ENCODE data around the gene MRAS.

MRAS gene

DNA sequence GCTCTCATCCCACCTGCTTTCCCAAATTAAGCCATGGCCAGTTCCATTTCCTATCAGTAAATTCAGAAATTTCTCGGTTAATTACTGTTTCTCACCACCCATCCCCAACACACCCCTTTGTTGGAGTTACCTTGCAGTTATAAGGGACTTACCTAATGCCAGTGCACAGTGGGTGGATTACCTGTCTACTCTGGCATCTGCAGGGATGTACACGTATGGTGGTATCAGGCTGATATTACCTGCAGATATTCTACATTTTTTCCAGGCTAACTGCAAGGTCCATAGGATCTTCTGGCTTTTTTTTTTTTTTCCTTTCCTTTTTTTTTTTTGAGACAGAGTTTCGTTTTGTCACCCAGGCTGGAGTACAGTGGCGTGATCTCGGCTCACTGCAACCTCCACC lies 7.9 kb upstream of the MRAS start:
- no peak for DNase-seq (ENCODE audit: low read depth in 2 of 2)

- DNase-seq (ENCODE audit: low read depth in 2 of 2), result no peak
These were observed 3.6 kb upstream of the MRAS start for GRCh38 chr3:138344754-138345153.

GRCh38 chr3:138348754-138349739 lies 668 bp downstream of the MRAS start:
- DNase-seq (ENCODE audit: low read depth in 2 of 2), result no peak

GRCh38 chr3:138349926-138350665 lies 1.7 kb downstream of the MRAS start:
- DNase-seq (ENCODE audit: low read depth in 2 of 2), result no peak

DNA sequence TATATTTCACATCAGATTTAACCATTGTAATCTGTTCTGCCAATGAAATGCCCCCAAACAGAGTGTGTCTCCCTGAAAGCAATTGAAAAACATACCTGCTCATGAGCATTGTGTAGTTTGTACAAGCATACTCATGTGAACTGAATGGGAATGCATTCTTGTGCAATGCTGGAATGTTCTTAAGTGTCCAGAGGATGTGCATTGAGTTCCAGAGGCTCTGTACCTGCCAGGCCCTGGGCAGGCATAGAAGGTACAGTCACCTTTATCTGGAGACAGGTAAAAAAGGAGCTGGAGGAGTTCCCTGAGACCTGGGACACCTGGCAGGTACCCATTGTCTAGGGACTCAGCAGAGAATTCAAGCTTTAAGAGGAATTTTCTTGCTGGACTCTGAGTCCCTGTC lies 2.8 kb downstream of the MRAS start:
- no peak for DNase-seq (ENCODE audit: low read depth in 2 of 2)

- no peak for DNase-seq (ENCODE audit: low read depth in 2 of 2)
These were observed 3.7 kb downstream of the MRAS start for GRCh38 chr3:138351916-138352550.

DNA sequence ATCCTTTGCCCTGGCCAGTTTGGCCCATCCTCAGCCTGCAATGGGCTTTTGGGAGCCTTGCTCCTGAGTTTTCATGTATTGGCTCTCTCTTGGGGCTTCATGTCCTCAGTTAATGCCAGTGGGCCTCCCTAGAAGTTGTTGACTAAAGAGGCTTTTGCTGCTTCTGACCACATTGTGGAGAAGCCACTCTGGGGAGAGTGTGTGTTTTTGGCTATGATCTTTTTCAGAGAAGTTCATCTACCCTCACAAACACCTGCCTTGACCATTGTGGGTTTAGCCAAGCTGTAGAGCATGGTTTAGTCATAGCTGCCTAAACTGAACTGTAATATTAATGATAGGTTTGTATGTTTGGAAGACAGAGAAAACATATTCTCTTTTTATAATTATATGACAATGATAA lies 6.0 kb downstream of the MRAS start:
- DNase-seq (ENCODE audit: low read depth in 2 of 2), result no peak

GRCh38 chr3:138355071-138355470 lies 6.7 kb downstream of the MRAS start:
- no peak for DNase-seq (ENCODE audit: low read depth in 2 of 2)

DNA sequence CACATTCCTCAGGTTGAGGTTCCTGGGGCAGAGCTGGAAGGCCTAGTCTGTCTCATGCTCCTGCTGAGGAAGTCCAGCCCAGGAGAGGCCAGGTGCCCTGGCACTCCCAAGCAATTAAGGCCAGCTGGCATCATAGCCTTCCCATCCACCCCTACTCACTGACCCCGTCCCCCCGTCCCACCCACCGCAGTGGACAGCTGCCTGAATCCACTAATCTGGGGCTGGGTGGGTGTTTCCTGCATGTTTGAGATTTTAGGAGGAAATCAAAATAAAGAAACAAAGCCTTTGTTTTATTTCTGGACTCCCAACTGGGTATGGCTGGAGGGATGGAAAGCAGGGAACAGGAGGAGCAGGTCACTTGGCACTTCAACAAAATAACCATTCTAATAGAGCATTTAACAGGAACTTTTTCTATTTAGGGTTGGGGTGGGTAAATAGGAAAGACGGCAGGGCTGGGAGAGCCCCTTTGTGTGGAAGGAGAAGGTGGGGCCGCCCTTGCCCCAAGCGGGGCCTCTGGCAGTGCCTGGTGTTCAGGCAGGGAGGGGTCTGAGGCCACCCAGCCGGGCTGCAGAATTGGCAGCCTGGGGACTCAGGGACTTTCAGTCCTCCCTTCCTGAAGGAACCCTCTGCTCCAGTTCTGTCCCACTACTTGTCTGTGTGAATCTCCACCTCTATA lies 8.5 kb downstream of the MRAS start:
- no peak for DNase-seq (ENCODE audit: low read depth in 2 of 2)

GRCh38 chr3:138359148-138359918 lies 11.0 kb downstream of the MRAS start:
- no peak for DNase-seq (ENCODE audit: low read depth in 2 of 2)

DNA sequence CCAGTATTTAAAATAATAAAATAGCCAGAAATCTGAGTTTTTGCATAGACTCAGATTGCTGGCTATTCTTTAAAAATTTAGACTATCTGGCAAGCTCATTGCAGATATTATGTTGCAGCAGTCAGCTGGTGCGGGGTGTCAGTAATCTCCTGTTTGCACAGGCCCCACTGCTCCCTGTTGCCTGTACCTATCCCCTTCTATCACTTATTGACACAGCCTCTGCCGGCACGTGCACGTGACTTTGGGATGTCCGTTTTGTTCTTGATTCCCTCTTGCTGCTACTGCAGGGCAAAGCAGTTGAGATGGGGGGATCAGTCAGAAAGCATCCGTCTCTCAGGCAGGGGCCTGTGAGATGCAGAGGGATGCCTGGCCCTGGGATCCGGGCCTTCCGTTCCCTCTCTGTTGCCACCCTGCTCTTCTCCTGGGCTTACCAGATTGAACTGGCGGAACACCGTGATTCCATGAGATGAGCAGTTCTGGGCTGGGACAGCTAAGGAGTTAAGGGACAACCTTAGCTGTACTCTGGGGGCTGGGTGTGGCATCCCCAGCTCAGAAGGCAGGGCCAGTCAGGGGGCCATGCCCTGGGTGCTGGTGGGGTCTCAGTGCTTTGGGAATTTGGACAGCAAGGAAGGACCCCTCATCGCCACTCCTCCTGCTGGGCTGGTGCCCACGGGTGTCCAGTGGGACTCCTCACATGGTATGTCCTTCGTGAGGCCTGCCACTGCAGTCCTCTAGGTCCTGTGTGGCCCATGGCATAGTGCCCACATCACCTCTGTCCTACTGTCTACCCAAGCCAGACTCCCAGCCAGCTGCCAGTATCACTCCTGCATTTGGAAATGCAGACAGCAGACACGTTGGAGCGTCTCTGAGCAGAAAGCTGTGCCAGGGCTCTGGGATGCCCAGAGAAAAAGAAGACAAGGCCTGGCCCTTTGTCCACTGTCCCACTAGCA lies 11.8 kb downstream of the MRAS start:
- DNase-seq (ENCODE audit: low read depth in 2 of 2), result no peak

DNA sequence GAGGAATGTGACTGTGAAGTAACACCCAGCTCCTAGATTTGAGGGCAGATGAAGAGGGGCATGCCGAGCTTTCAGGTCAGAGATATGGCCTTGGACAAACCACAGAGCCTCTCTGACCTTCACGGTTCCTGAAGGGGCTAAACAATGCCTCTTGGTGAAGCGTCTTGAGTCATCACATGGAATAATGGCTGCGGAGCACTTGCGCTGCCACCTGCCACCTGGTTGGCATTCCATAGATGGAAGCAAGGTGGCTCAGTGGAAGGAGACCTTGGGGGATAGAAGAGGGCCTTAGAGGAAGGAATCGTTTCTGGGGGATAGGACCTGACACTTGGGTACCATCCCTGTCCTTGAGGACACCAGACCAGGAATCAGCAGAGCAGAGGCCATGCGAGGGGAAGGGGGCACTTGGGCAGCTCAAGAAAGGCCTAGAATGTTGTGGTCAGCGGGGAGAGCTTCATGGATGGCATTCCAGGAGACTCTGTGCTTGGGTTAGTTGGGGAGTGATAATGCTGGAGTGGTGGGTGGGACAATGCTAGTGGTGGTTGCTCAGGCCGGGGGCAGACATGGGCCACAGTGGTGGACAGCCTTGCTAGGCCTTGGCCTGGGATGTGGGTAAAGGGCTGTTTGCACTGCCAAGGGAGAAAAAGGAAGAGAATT lies 12.6 kb downstream of the MRAS start:
- no peak for DNase-seq (ENCODE audit: low read depth in 2 of 2)

- DNase-seq (ENCODE audit: low read depth in 2 of 2), result no peak
These were observed 13.2 kb downstream of the MRAS start for GRCh38 chr3:138361561-138361971.

DNA sequence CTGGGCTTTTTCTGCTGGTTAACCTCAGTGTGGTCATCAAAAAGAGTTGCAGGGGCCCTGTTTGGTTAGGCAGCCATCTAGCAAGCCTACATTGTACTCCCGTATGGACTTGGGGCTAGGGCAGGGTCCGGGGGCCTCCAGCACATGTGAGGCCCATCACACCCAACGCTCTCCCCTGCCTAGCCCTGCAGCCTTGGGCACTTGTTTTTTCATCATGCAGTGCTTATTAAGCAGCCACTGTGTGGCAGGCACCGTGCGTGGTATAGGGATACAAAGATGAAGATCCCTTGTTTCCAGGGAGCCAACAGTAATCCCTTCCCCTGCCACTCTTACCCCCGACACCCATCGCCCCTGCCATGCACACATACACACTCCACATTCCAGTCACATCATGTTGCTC lies 14.2 kb downstream of the MRAS start:
- no peak for DNase-seq (ENCODE audit: low read depth in 2 of 2)

DNA sequence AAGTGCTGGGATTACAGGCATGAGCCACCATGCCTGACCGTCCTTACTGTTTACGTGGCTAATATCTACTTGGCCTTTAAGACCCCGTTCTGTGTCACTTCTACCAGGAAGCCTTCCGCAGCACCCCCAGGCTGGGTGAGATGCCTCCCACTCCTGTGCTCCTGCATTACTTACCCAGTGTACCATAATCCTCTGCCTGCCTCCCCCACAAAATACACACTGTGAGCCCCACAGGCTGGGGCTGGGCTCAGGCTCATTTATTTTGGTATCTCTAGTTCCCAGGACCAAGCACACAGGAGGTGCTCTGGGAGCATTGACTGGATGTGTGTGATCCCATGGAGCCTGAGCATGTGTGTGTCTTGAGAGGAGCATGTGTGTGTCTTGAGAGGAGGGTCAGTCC lies 14.9 kb downstream of the MRAS start:
- DNase-seq (ENCODE audit: low read depth in 2 of 2), result no peak

DNA sequence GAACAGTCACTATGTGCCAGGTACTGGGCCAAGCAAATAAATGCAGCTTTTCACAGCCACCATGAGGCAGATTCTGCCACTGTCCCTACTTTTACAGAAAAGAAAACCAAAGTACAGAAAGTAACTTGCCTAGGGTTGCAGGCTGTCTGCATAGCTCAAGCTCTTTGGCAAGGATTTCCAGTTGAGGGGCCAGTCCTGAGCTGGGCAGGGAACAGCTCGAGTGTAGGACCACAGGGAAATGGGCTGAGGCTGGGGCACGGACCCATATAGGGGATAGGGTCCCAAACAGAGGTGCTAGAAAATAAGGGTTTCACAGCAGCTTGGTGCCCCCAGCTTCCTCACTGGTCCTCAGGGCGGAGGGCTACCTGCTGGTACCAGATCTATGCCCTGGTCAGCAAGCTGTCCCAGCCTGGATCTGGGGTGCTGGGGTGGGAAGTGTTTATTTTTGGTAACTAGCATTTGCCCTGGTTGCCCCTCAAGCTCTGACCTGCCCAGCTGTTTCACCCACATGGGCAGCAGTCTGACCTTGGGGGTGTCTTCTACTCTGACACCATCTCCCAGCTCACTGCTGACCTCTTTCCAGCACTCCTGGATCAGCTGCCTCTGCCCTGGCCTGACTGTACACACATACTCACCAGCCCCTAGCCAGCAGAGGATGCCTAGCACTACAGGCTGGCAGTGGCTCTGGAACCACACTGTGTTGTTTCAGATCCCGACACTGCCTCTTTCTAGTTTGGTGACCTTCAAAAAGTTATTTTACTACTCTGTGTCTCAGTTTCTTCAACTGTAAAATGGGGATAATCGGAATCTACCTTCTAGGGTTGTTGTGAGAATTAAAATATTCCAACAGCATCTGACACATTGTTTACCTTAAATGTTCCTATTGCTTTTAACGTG lies 16.2 kb downstream of the MRAS start:
- DNase-seq (ENCODE audit: low read depth in 2 of 2), result no peak

- DNase-seq (ENCODE audit: low read depth in 2 of 2), result no peak
These were observed 16.8 kb downstream of the MRAS start for GRCh38 chr3:138365253-138365555.

- no peak for DNase-seq (ENCODE audit: low read depth in 2 of 2)
These were observed 17.8 kb downstream of the MRAS start for GRCh38 chr3:138366006-138366759.
